NOMO-1 treated with dmso at 0.1 percent for 144 hours (cell line): ENCODE data around the gene TADA2B.
A peak's percentile ranks its signal among the peaks of the same experiment; 100 is the strongest.

Experiments
- DNase-seq: peaks from one replicate; lab custom pipeline; 2025; ENCODE audit not compliant: unreplicated experiment; lab: John Stamatoyannopoulos, UW

The TADA2B gene

DNA sequence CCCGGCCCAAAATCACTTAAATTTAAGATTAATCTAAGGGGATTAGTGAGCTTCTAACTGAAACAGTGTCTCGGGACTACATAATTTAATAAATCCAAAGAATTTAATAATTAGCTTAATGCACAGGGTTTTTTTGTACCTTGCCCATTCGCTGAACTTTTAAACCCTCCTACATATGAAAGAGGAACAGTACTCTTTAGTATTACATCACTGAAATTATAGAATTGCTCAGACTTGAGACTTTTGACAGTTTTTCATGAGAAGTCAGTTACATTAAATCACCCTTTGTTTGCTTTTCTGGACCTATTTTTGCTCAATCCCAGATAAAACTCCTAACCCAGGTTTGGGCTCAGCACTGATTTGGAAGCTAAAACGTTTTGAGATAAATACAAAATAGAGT is 2.4 kb upstream of the TADA2B start:
- DNase-seq: peak; percentile 55

- no peak for DNase-seq
Observed at GRCh38 chr4:7041246-7041645, 1.9 kb upstream of the TADA2B start.

GRCh38 chr4:7041801-7042502 is 1.2 kb upstream of the TADA2B start:
- no peak for DNase-seq

GRCh38 chr4:7042503-7043283 is 479 bp upstream of the TADA2B start:
- DNase-seq: peak; percentile 97

DNA sequence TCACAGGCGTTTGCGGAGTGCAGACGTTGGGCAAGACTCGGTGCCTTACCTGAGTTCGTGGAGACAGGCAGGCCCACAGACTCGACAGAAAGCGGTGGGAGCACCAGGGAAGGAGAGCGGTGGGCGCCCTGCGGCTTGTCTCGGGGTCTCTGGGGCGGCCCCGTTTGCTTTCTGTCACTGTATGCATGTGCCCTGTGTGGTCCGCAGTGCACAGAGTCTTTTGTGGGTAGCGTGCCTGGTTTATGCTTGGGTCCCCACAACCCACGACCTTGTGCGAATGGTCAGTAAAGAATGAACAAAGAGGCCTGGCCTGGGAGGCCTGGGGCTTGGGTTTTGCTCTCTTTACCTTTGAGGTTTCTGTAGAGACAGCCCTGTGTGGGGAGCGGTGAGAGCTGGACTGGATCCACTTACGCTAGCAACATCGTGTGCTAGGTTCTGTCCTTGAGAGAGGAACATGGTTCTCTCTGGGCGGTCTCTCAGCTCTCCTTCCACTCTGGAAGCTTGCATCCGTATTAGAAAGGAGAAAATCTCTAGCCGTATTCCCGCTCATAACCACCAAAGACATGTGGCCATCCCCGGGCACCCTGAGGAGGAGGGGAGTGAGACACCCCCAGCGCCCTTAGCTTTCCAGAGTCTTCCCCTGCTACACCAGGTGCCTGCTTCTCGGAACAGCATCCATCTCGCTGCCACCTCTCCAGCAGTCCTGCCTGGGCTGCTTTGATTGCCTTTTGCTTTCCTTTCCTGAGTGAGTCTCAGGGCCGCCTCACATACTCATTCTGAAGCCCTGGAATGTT is 1.2 kb downstream of the TADA2B start:
- DNase-seq: no peak

DNA sequence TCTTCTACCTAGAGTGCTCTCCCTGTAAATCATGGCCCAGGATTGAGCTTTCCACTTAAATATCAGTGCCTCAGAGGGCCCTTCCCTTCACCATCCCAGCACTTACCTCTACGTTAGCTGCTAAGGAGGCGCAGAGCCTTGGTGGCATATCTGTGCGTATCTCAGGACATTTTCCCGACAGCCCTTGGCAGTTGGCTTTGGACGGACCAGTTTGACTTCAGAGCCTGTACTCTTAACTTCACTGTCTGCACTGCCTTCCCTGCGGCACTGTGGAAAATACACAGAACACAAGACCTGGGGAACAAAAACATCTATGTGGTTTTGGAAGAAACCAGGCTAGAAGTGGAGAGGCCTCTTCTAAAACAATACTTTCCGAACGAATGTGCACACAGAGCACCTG is 2.4 kb downstream of the TADA2B start:
- no peak for DNase-seq

GRCh38 chr4:7045961-7046921 is 3.1 kb downstream of the TADA2B start:
- DNase-seq: no peak

DNA sequence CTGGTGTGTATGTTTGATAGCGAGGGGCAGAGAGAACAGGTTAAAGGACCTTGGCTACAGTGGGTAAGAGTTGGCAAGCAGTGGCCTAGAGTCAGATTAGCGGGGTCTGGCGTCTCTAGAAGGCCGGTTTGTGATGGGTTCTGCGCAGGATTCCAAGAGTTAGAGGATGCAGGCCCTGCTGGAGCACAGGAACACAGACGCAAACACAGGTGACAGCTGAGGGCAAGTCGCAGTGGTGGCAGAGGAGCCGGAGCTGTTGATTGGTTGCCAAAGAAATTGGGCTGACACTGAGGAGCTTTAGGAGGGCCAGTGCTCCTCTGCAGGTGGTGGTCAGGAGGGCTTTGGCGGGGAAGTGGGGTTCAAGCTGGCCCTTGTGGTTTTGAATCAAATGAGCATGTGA is 3.8 kb downstream of the TADA2B start:
- no peak for DNase-seq

DNA sequence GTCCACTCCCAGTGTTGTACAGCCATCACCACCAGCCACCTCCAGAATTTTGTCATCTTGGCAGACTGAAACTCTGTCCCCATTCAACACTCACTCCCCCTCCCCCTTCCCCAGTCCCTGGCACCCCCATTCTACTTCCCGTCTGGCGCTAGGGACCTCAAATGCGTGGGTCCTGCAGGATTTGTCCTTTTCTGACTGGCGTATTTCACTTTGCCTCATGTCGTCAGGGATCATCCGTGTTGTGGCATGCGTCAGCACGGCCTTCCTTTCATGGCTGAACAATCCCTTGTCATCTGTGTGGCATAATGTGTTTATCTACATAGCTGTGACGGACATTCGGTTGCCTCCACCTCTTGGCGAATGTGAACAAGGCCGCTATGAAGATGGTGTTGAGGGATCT is 5.5 kb downstream of the TADA2B start:
- DNase-seq: no peak

GRCh38 chr4:7049295-7049694 is 6.1 kb downstream of the TADA2B start:
- no peak for DNase-seq

GRCh38 chr4:7049739-7050138 is 6.6 kb downstream of the TADA2B start:
- DNase-seq: no peak

DNA sequence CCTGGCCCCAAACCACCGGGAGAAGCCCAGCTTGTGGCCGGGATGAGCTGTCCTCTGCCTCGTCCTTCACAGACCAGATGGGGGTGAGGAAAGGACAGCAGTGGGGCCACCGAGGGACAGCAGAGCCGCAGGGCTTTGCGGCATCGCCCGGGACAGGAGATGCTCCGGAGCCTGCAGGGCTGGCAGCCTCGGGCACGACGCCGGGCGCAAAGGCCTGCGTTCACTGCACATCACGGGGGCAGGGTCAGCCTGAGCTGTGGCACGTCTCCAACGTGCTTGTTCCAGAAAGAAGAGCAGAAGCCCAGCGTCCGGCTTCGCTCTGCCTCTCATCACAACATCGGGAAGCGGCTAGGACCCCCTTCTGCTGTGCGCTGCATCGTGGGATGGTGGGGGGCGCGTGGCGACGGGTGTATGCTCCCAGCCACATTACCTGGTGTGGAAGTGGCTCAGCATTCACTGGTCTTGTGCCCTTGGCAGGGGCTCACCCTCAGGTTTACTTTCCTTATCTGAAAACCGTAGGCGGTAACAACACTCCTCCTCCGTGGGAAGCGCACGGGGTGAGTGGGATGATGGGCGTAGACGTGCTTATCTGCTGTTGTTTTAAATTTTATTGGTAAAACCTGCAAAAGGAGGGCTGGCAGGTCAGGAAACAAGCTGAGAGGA is 7.4 kb downstream of the TADA2B start:
- no peak for DNase-seq

GRCh38 chr4:7051144-7051495 is 7.9 kb downstream of the TADA2B start:
- no peak for DNase-seq

- no peak for DNase-seq
Observed at GRCh38 chr4:7051905-7052304, 8.7 kb downstream of the TADA2B start.

DNA sequence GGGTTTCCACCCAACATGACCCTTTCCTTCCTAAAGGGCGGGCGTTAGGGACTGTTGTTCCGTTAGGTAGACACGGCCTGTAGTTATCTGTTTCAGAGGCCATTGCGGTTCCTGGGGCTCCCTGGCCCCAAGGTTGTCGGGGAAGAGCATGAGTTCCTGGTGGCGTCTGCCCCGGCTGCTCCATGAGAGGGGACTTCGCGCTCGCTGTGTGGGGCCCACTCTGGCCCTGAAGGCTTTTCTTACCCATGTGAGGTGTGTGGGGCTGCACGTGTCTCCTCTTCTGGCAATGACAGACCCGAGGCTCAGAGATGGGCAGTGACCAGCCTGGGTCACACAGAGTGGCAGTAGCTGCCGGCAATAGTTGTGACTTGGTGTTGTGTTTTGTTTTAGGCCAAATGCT is 9.1 kb downstream of the TADA2B start:
- DNase-seq: no peak

GRCh38 chr4:7052923-7053715 is 9.9 kb downstream of the TADA2B start:
- peak; percentile 88 for DNase-seq

DNA sequence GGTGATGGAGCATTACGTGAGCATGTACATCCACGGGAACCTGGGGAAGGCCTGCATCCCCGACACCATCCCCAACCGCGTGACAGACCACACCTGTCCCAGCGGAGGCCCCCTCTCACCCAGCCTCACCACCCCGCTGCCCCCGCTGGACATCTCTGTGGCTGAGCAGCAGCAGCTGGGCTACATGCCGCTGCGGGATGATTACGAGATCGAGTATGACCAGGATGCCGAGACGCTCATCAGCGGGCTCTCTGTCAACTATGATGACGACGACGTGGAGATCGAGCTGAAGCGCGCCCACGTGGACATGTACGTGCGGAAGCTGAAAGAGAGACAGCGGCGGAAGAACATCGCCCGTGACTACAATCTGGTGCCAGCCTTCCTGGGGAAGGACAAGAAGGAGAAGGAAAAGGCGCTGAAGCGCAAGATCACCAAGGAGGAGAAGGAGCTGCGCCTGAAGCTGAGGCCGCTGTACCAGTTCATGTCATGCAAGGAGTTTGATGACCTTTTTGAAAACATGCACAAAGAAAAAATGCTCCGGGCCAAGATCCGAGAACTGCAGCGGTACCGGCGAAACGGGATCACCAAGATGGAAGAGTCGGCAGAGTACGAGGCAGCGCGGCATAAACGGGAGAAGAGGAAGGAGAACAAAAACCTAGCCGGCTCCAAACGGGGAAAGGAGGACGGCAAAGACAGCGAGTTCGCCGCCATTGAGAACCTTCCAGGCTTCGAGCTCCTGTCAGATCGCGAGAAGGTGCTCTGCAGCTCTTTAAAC is 11.1 kb downstream of the TADA2B start:
- DNase-seq: no peak

- no peak for DNase-seq
Observed at GRCh38 chr4:7055111-7055989, 12.2 kb downstream of the TADA2B start.
